Peyer's patch (tissue), 4 donors: ENCODE data around the gene ARL15.

Experiments used
- CTCF ChIP-seq, 6 experiments: fragments of 450-650 bp in 4 of 6; fragments of 200-600 bp in 2 of 6; sonication (generic) in 1 of 6; IDR thresholded peaks; one replicate each; pipeline ENCODE4 v1.5.1; 2017 to 2019; ENCODE audit warnings: antibody characterized with exemption in 6 of 6, mild to moderate bottlenecking in 3 of 6, moderate library complexity in 1 of 6
- POLR2A ChIP-seq, 2 donors: fragments of 450-650 bp; IDR thresholded peaks; one replicate each; pipeline ENCODE4 v1.5.1; 2017; ENCODE audit warnings: antibody characterized with exemption in 2 of 2, mild to moderate bottlenecking in 2 of 2, moderate library complexity in 2 of 2

GRCh38 chr5:54220230-54221040 is 89.9 kb downstream of the ARL15 start:
- TF ChIP-seq CTCF (IDR thresholded peaks at IDR 0.05) (no peak), POLR2A (IDR thresholded peaks at IDR 0.05) (no peak)
